HG03280 (cell line): ENCODE measurements around the gene ZNF426.
"Not testable (repeated sequence)": the region's sequence is repeated elsewhere in the genome, so short reads cannot be mapped to it uniquely, and the experiment has no call there.

Experiments used
- ATAC-seq: cut with Tn5 transposase; IDR thresholded peaks from one replicate; pipeline ENCODE4 v1.9.1; 2021; ENCODE audit warnings: mild to moderate bottlenecking, moderate library complexity; ENCODE audit not compliant: unreplicated experiment

The ZNF426 gene

DNA sequence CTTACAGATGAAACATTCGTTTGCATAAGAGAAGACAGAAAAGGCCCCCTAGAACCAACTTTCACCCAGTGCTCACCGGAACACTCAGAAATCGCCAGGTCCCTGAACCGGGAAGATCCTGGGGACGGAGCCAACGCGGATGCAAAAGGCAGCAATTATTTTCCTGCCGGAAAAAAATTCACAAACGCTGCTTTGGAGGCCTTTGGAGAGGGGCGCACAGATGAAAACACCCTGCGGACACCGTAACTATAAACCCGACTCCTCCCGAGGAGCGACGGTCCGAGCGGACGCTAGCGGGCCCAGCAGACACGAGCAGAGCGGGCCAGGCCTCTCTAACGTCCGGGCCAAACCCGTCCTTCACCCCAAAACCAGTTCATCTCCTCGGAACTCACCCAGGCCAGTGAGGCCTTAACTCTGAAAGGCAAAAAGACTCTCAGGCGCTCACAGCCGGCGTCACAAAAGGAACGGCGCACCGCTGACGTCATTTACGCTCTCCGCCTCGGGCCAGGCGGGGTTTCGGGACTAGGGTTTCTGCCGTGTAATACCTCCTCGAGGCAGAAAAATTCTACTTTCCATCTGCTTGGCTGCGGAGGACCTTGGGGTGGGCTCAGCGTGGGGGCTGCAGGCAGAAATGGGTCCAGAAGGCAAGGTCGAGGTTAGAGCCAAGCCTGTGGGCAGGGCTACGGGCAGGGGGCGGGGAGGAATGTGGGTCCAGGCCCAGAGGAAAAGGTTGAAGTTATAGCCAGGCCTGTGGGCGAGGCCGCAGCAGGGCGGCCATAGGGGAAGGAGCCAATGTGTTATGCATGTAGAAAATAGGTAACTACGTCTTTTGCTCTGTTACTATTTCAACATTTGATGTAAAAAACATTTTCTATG is at the start of gene ZNF426:
Gene ZNF426 (minus strand): TSS at position 463 of the 876 bp plus-strand sequence. CDS start 2,413 bp downstream, outside the sequence.
- ATAC-seq = peak; percentile 85

DNA sequence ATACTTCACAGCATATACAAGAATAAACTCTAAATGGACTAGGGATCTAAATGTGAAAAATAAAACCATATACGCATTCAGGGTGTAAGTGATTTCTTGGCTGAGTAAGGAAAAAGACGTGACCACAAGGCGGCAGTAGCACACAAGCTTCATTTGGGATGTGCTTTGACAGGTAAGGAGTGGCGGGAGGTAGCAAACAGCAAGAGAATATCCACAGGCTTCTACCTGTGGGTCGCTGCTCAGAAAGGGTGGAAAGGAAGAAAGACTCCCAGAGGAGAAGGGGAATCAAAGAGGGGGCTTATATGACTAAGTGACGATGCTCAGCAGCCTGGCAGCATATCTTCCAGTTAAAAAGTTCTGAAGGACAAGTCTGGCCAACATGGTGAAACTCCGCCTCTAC is 48.3 kb upstream of the ZNF426 start:
- ATAC-seq = no peak

DNA sequence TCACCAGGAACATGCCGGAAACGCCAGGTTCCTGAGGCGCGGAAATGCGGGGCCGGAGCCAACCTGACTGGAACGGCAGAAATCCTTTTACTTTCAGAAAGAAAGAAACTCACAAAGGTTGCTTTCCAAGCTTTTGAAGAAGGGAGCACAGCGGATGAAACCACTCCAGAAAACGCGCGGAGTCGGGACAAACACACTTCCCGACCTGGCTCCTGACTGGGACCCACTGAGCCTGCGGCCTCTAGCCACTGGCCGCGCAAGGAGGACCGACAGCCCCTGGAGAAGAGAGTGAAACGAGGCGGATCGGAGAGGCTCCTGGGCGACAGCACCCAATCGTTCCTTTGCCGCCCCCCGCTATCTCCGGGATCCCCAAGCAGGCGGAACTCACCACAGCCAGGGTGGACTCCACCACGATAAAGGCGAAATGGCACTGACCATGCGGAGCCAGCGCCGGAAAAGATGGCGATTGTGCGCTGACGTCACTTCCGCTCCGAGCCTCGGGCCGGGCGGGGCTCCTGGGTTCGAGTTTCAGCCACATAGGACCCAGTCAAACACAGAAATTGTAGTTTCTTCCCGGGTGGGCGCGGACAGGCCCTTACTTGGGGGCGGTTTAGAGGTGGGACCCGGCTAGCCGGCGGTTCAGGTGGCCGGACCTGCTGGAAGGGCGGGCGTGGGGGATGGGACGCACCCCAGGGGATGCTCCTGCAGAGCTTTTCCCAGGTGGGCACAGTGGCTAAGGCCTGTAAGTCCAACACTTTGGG is 45.8 kb upstream of the ZNF426 start, which contains the start of gene ZNF121:
Gene ZNF121 (minus strand): TSS at position 432 of the 761 bp plus-strand sequence. CDS start 16,407 bp downstream, outside the sequence.
- peak; percentile 91 for ATAC-seq

DNA sequence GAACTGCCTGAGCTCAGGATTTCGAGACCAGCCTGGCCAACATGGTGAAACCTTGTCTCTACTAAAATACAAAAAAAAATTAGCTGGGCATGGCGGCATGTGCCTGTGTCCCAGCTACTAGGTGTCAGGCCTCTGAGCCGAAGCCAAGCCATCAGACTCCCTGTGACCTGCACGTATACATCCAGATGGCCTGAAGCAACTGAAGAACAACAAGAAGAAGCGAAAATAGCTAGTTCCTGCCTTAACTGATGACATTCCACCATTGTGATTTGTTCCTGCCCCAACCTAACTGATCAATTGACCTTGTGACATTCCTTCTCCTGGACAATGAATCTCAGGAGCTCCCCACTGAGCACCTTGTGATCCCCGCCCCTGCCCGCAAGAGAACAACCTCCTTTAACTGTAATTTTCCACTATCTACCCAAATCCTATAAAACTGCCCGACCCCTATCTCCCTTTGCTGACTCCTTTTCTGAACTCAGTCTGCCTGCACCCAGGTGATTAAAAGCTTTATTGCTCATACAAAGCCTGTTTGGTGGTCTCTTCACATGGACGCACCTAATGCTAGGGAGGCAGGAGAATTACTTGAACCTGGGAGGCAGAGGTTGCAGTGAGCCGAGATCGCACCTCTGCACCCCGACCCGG is 43.8 kb upstream of the ZNF426 start:
- ATAC-seq = not testable (repeated sequence)

DNA sequence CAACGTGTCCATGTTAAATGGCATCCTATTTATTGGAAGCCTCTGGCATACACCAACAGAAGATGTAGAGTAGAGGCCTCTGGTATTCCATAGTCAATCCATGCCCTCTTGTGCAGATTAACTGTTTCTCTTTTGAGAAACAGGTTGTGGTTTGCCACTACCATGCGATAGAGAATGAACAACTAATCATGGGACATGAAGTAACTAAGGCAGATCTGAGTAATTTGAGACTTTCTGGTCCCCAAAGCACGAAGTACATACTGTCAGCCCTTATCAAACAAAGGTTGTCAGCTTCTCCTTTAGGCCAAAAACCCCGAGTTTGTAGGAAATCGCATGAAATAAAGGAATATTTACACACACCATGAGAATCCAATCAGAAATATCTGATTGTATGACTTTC is 42.3 kb upstream of the ZNF426 start:
- no peak for ATAC-seq

DNA sequence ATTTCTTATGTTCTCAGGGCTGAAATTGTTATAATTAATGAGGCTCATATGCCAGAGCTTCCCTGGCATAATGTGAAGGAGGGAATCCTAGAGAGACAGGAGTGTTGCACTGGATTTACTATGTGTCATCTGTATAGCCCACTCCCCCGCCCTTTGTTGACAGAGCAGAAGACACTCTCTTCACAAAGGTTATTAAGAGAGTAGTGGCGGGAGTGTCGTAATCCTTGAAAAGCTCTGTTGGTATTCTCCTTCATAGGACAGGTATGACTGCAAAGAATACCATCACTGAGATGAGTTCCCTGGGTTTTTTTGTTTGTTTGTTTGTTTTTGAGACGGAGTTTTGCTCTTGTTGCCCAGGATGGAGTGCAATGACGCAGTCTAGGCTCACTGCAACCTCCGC is 31.8 kb upstream of the ZNF426 start:
- no peak for ATAC-seq

DNA sequence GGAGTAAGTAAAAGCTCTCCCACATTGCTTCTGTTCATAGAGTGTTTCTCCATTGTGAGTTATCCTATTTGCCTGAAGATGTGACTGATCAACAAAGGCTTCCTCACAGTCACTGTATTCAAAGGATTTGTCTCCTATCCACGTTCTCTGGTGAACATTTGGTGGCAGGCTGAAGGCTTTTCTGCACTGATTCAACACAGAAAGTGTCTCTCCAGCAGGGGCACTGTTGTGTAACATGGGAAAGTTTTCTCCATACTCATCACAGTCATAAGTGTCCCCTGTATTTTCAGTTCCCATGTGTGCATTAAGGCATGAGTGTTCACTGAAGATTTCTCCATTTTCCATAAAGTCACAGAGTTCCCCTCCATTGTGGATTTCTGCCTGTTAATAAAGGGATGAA is 28.3 kb upstream of the ZNF426 start:
- ATAC-seq = no peak

DNA sequence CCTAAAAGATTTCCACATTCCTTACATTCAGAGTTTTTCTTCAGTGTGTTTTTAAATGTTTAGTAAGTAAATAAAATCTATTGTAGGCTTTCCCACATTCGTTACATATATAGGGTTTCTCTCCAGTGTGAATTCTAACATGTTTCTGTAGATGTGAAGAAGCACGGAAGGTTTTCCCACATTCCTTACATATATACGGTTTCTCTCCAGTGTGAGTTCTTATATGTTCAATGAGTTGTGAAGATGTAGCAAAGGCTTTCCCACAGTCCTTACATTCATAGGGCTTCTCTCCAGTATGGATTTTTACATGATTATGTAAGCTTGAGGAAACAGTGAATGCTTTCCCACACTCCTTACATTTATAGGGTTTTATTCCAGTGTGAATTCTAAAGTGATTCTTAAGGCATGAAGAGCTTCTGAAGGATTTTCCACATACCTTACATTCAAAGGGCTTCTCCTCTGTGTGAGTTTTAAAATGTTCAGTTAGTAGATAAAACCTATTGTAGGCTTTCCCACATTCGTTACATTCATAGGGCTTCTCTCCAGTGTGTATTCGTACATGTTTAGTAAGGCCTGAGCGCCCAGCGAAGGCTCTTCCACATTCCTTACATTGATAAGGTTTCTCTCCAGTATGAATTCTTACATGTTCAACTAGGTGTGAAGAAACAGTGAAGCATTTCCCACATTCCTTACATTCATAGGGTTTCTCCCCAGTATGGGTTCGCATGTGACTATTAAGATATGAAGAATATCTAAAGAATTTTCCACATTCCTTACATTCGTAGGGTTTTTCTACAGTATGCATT is 27.7 kb upstream of the ZNF426 start:
- no peak for ATAC-seq

DNA sequence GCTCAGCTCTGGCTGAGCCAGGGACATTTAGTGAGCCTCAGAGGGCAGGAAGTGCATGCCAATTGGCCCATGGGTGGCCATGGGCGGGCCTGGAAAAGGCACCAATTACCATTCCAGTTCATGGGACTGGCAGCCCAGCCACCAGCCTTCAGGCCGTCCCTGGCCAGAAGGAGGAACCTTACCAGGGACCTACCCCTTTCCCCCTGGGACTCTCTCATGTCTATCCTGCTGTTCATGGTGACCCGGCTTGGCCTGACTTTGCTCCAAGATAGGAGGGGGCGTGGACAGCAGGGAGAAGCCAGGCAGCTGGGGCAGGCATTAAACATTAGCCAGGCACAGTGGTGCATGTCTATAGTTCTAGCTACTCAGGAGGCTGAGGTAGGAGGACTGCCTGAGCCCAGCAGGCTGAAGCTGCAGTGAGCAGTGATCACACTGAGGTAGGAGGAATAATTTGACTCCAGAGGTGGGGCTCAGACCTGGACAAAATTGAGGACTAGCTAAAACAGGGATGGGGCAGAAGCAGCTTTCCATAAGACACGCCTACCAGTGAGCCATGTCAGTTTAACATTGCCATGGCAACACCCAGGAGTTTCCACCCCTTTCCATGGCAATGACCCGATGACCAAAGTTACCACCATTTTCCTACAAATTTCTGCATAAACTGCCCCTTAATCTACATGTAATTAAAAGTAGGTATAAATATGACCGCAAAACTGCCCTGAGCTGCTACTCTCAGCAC is 14.3 kb upstream of the ZNF426 start:
- ATAC-seq = no peak

DNA sequence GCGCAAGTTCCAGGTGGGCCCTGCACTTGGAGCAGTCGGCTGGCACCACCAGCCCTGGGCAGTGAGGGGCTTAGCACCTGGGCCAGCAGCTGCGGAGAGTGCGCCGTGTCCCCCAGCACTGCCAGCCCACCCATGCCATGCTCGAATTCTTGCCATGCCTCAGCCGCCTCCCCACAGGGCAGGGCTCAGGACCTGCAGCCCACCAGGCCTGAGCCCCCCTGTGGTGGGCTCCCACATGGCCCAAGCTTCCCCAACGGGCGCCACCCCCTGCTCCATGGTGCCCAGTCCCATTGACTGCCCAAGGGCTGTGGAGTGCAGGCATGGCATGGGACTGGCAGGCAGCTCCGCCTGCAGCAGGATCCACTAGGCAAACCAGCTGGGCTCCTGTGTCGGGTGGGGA is 9.4 kb upstream of the ZNF426 start:
- ATAC-seq = no peak

DNA sequence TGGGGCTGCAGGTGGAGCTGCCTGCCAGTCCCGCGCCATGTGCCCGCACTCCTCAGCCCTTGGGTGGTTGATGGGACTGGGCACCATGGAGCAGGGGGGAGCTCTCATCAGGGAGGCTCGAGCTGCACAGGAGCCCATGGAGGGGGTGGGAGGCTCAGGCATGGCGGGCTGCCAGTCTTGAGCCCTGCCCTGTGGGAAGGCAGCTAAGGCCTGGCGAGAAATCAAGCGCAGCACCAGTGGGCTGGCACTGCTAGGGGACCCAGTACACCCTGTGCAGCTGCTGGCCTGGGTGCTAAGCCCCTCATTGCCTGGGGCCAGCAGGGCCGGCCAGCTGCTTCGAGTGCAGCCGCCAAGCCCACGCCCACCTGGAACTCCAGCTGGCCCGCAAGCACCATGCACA is 2.8 kb upstream of the ZNF426 start:
- ATAC-seq = not testable (repeated sequence)

DNA sequence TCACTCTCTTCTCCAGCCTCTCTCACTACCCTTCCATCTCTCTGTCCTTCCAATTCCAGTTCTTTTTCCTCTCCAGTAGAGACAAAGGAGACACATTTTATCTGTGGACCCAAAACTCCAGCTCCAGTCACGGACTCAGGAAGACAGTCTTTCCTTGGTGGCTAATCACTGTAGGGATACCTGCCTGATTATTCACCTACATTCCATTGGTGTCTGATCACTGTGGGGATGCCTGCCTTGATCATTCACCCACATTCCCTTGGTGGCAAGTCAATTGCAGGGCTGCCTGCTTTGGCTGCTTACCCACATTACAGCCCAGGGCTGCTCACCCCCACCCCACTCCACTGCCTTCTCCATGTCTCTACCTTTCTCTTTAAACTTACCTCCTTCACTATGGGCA is 1.5 kb upstream of the ZNF426 start:
- ATAC-seq = not testable (repeated sequence)

DNA sequence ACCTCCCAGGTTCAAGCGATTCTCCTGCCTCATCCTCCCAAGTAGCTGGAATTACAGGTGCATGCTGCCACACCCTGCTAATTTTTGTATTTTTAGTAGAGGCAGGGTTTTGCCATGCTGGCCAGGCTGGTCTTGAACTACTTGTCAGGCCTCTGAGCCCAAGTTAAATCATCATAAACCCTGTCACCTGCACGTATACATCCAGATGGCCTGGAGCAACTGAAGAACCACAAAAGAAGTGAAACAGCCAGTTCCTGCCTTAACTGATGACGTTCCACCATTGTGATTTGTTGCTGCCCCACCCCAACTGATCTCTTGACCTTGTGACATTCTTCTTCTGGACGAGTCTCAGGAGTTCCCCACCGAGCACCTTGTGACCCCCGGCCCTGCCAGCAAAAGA is 756 bp upstream of the ZNF426 start:
- not testable (repeated sequence) for ATAC-seq

DNA sequence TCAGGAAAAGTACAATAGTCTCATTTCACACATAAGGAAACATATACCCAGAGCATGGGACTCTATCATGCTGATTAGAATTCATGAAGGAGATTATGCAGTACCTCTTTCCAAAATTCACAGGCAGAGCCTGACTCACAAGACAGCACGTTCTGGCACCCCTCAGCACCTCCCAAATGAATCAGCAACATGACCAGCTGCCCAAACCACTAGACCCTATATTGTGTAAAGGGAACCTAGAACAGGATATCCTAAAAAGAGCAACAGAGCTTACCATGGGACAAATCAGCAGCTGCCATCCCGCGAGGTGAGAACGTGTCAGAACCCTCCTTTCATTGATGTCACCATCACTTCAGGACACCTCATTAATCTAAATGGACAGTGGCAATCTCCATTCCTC is 2.5 kb downstream of the ZNF426 start:
- no peak for ATAC-seq

DNA sequence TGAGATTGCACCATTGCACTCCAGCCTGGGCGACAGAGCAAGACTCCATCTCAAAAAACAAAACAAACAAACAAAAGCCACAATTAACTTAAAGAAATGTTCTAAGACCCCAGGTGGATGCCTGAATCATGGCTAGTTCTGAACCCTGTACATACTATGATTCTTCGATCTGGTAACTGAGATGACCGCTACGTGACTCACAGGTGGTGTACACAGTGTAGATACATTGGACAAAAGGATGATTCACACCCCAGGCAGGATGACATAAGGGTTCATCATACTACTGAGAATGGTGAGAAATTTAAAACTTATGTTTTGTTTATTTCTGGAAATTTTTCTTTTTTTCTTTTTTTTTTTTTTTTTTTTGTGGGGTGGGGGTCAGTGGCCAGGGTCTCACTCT is 6.5 kb downstream of the ZNF426 start:
- ATAC-seq = no peak

DNA sequence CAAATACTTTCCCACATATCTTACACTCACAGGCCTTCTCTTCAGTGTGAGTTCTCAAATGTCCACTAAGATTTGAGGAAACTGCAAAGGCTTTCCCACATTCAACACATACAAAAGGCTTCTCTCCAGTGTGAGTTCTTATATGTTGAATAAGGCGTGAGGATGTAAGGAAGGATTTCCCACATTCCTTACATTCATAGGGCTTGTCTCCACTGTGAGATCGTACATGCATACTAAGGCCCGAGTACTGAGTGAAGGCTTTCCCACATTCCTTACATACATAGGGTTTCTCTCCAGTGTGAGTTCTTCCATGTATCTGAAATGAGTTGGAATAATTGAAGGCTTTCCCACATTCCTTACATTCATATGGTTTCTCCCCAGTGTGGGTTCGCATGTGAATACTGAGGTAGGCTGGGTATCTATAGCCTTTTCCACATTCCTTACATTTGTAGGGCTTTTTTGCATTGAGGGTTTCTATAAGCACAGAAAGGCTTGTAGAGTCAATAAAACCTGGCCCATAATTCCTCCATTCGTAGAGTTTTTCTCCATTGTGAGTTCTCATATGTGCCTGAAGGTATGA is 9.6 kb downstream of the ZNF426 start:
- ATAC-seq = no peak

DNA sequence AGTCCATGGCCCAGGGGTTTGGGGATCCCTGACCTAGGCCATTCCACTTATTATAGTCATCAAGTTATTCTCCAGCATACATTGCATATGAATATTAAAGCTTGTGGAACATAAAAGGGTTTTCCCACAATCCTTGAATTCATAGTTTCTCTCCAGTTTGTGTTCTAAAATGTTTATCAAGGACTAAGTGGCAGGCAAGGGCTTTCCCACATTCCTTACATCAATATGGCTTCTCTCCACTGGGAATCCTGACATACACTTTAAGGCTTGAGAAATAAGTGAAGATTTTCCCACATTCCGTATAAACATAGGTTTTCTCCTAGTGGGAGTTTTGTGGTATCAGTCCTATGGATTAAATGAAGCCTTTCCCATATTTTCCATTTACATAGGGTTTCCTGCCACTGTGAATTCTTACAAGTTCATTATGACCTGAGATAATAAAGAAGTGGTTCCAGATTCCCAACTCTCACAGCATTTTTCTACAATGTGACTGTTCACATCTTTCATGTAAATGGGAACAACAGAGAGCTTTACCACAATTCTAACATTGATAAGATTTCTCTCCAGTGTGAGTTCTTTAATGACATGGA is 14.5 kb downstream of the ZNF426 start:
- ATAC-seq = no peak

DNA sequence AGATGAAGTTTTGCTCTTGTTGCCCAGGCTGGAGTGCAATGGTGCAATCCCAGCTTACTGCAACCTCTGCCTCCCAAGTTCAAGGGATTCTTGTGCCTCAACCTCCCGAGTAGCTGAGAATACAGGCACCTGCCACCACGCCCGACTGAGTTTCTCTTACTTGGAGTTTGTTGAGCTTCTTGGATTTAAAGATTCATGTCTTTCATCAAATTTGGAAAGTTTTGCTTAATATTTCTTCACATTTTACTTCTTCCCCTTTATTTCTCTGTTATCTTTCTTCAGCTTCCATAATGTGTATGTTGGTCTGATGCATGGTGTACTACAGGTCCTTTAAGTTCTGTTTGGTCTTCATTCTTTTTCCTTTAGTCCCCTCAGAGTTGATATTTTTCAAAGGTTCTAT is 31.2 kb downstream of the ZNF426 start:
- ATAC-seq = no peak

DNA sequence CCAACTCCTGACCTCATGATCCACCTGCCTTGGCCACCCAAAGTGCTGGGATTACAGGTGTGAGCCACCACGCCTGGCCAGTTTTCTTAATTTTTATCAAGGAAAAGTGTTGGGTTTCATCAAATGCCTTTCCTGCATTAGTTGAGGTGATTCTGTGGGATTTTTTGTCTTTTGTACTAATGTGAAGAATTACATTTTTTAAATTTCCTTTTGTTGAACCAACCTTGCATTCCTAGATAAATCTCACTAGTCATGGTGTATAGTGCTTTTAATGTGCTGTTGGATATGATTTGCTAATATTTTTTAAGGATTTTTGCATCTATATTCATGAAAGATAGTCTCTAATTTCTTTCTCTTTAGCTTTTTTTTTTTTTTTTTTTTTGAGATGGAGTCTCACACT is 37.6 kb downstream of the ZNF426 start:
- no peak for ATAC-seq
